A549 (cell line): Measurements from ENCODE around the gene CALHM6. TPM values are rescaled to one million over a fixed set of nuclear protein-coding genes. Genes with fewer than 3 reads are reported as not detected.

ENCODE experiments used
- ATAC-seq, 2 experiments: fragments of 200-7000 bp in 1 of 2; fragments of >200 bp in 1 of 2; cut with Nextera tagmentation in 1 of 2; cut with Tn5 transposase in 1 of 2; 3 replicates each; pipeline versions ENCODE4 v1.8.0 to v1.9.1; 2018 to 2020; ENCODE audit warnings: mild to moderate bottlenecking in 1 of 2, moderate library complexity in 1 of 2
- CTCF ChIA-PET: fragments of 300-600 bp; sonication (Branson Sonifier 250); formaldehyde crosslinking; extraction: SDS; loops from one replicate; lab custom pipeline; 2021; ENCODE audit warnings: antibody characterized with exemption, inconsistent platforms; lab: Yijun Ruan, JAX
- POLR2A ChIA-PET: fragments of 350-600 bp; formaldehyde crosslinking; extraction: SDS; loops from one replicate; lab custom pipeline; 2021; ENCODE audit warnings: antibody characterized with exemption, inconsistent platforms; lab: Yijun Ruan, JAX
- DNase-seq, 2 experiments: peaks; one replicate each; pipeline versions ENCODE4 v3.0.0 to v3.0.0-alpha.2; 2011 to 2016; ENCODE audit warnings: low read depth in 1 of 2, low spot score in 1 of 2
- FAIRE-seq: peaks from 2 replicates; lab custom pipeline; 2011; peaks lifted over from hg19 to GRCh38; lab: Jason Lieb, UNC
- H3K27ac ChIP-seq, 2 experiments: fragments of >200 bp; sonication (Bioruptor Twin); formaldehyde crosslinking; 3 replicates each; pipeline ENCODE4 v1.5.1; 2016 to 2017
- H3K4me1 ChIP-seq: fragments of >200 bp; sonication (Bioruptor Twin); formaldehyde crosslinking; 3 replicates; pipeline ENCODE4 v1.6.1; 2016
- H3K4me2 ChIP-seq: fragments of >200 bp; sonication (Bioruptor Twin); formaldehyde crosslinking; 3 replicates; pipeline ENCODE4 v1.6.1; 2016
- H3K4me3 ChIP-seq: fragments of >200 bp; sonication (Bioruptor Twin); formaldehyde crosslinking; 3 replicates; pipeline ENCODE4 v1.5.1; 2016
- H3K9me3 ChIP-seq: fragments of >200 bp; sonication (Bioruptor Twin); formaldehyde crosslinking; 3 replicates; pipeline ENCODE4 v1.6.1; 2016
- CBX8 ChIP-seq: fragments of 200-600 bp; sonication (generic); IDR thresholded peaks from 2 replicates; pipeline ENCODE4 v1.6.1; 2016
- CEBPB ChIP-seq, 2 experiments: fragments of >200 bp in 1 of 2; sonication (Bioruptor Twin) in 1 of 2; formaldehyde crosslinking in 1 of 2; IDR thresholded peaks; 2 replicates each; pipeline ENCODE4 v1.6.1; 2012 to 2016
- CHD2 ChIP-seq: fragments of 150-350 bp; IDR thresholded peaks from 2 replicates; pipeline ENCODE4 v1.6.1; 2014; ENCODE audit warnings: low read length; ENCODE audit not compliant: partially characterized antibody
- CHD4 ChIP-seq: fragments of 200-600 bp; sonication (generic); IDR thresholded peaks from 2 replicates; pipeline ENCODE4 v1.6.1; 2016; ENCODE audit warnings: antibody characterized with exemption, mild to moderate bottlenecking, borderline replicate concordance
- EP300 ChIP-seq, 2 experiments: fragments of >200 bp; sonication (Bioruptor Twin); formaldehyde crosslinking; IDR thresholded peaks; 2 replicates in 1 of 2; 3 replicates in 1 of 2; pipeline ENCODE4 v1.6.1; 2016 to 2017
- ESRRA ChIP-seq: fragments of 150-350 bp; IDR thresholded peaks from 2 replicates; pipeline ENCODE4 v1.6.1; 2014; ENCODE audit warnings: mild to moderate bottlenecking, low read length, borderline replicate concordance
- FOSL2 ChIP-seq, 2 experiments: fragments of 450-650 bp in 1 of 2; fragments of >200 bp in 1 of 2; sonication (Bioruptor Twin) in 1 of 2; formaldehyde crosslinking; IDR thresholded peaks; 2 replicates each; pipeline versions ENCODE4 v1.5.0 to v1.6.1; 2016 to 2020; ENCODE audit warnings: mild to moderate bottlenecking in 1 of 2, moderate library complexity in 1 of 2
- FOXS1 ChIP-seq: fragments of 250-450 bp; sonication (Bioruptor Pico); IDR thresholded peaks from 2 replicates; pipeline ENCODE4 v1.5.0; 2020; ENCODE audit warnings: mild to moderate bottlenecking, moderate library complexity
- GATA3 ChIP-seq: IDR thresholded peaks from 2 replicates; pipeline ENCODE4 v1.6.1; 2012; ENCODE audit warnings: borderline replicate concordance
- HDAC2 ChIP-seq: fragments of 200-600 bp; sonication (generic); IDR thresholded peaks from 2 replicates; pipeline ENCODE4 v1.6.1; 2016
- HOXA7 ChIP-seq: fragments of 250-450 bp; sonication (Bioruptor Pico); IDR thresholded peaks from 2 replicates; pipeline ENCODE4 v1.5.0; 2020; ENCODE audit warnings: mild to moderate bottlenecking, moderate library complexity
- HOXB13 ChIP-seq: fragments of 250-450 bp; sonication (Bioruptor Pico); IDR thresholded peaks from 2 replicates; pipeline ENCODE4 v1.5.0; 2020; ENCODE audit warnings: low read depth, mild to moderate bottlenecking, moderate library complexity
- HOXB5 ChIP-seq: fragments of 250-450 bp; sonication (Bioruptor Pico); IDR thresholded peaks from 2 replicates; pipeline ENCODE4 v1.5.0; 2020; ENCODE audit warnings: mild to moderate bottlenecking, moderate library complexity
- JUNB ChIP-seq: fragments of >200 bp; sonication (Bioruptor Twin); formaldehyde crosslinking; IDR thresholded peaks from 2 replicates; pipeline ENCODE4 v1.6.1; 2016
- MAFK ChIP-seq: fragments of 450-650 bp; IDR thresholded peaks from 2 replicates; pipeline ENCODE4 v1.6.1; 2014; ENCODE audit not compliant: partially characterized antibody
- MAZ ChIP-seq: fragments of 150-350 bp; IDR thresholded peaks from 2 replicates; pipeline ENCODE4 v1.6.1; 2014; ENCODE audit warnings: antibody characterized with exemption, low read depth, low read length, borderline replicate concordance
- NPAS2 ChIP-seq: fragments of 250-450 bp; sonication (Bioruptor Pico); IDR thresholded peaks from 2 replicates; pipeline ENCODE4 v1.8.0; 2022; ENCODE audit warnings: mild to moderate bottlenecking, moderate library complexity, borderline replicate concordance
- PHF8 ChIP-seq: fragments of 200-600 bp; sonication (generic); IDR thresholded peaks from 2 replicates; pipeline ENCODE4 v1.6.1; 2016; ENCODE audit warnings: low read depth, mild to moderate bottlenecking, antibody characterized with exemption, moderate library complexity, borderline replicate concordance
- POLR2A ChIP-seq: IDR thresholded peaks from 2 replicates; pipeline ENCODE4 v1.6.1; 2012; ENCODE audit warnings: mild to moderate bottlenecking, low read length
- RARB ChIP-seq: fragments of 250-450 bp; sonication (Bioruptor Pico); IDR thresholded peaks from 2 replicates; pipeline ENCODE4 v1.8.0; 2021; ENCODE audit warnings: mild to moderate bottlenecking, moderate library complexity
- RFX5 ChIP-seq: fragments of 450-650 bp; IDR thresholded peaks from 2 replicates; pipeline ENCODE4 v1.7.1; 2014; ENCODE audit warnings: antibody characterized with exemption, mild to moderate bottlenecking, moderate library complexity
- RNF2 ChIP-seq: fragments of 200-600 bp; sonication (generic); IDR thresholded peaks from 2 replicates; pipeline ENCODE4 v1.6.1; 2016; ENCODE audit warnings: low read depth, mild to moderate bottlenecking, antibody characterized with exemption, moderate library complexity, borderline replicate concordance
- ZNF302 ChIP-seq: fragments of 250-450 bp; sonication (Bioruptor Pico); IDR thresholded peaks from 2 replicates; pipeline ENCODE4 v1.9.0; 2021; ENCODE audit warnings: inconsistent platforms, mild to moderate bottlenecking, moderate library complexity
- ZSCAN20 ChIP-seq: fragments of 250-450 bp; sonication (Bioruptor Pico); IDR thresholded peaks from 2 replicates; pipeline ENCODE4 v1.8.0; 2022; ENCODE audit warnings: mild to moderate bottlenecking, moderate library complexity
- WGBS: methylation state at CpG from one replicate; pipeline ENCODE4 v1.1.6; 2017; ENCODE audit errors: missing lambda C conversion rate; 5-methylcytosine and 5-hydroxymethylcytosine counted together
- polyA plus RNA-seq, 4 experiments: library from polyadenylated mRNA; depleted of rRNA in 3 of 4; stranded (reverse); fragments of >200 nt; fragmentation: RNase III in 1 of 4; extraction: RNeasy Plus Mini Kit Qiagen cat#74134 plus additional on column Dnase treatment in 1 of 4; gene quantifications; 2 replicates in 3 of 4; 3 replicates in 1 of 4; pipeline ENCODE4 v1.2.3, GENCODE V29; 2011 to 2017
- TF ChIP-seq, protein P1 (sequence below): fragments of 450-650 bp; IDR thresholded peaks from 2 replicates; pipeline ENCODE4 v1.6.1; 2014; ENCODE audit warnings: antibody characterized with exemption
- TF ChIP-seq, protein P2 (sequence below): fragments of 200-600 bp; sonication (generic); IDR thresholded peaks from 2 replicates; pipeline ENCODE4 v1.6.1; 2016; ENCODE audit warnings: antibody characterized with exemption, mild to moderate bottlenecking, moderate library complexity
- TF ChIP-seq, protein P3 (sequence below): fragments of 250-450 bp; sonication (Bioruptor Pico); IDR thresholded peaks from 2 replicates; pipeline ENCODE4 v1.5.0; 2020; ENCODE audit warnings: low read depth, mild to moderate bottlenecking, moderate library complexity
- TF ChIP-seq, protein P4 (sequence below): fragments of >200 bp; sonication (Bioruptor Twin); formaldehyde crosslinking; IDR thresholded peaks from 2 replicates; pipeline ENCODE4 v1.6.1; 2016

The CALHM6 gene
- polyA plus RNA-seq, 2 of the 4 experiments (the other 2 are of a cell fraction), result 0.31 TPM; not detected in 1

- ChIA-PET POLR2A (no interaction called here), CTCF (no interaction called here)
- FAIRE-seq (no peak), DNase-seq (no peak), ATAC-seq (no peak)
- Histone ChIP-seq H3K27ac (no peak overlapping the region), H3K4me2 (no peak overlapping the region), H3K4me1 (no peaks in the 10 kb centered on the region), H3K9me3 (no peaks in the 10 kb centered on the region), H3K4me3 (no peak overlapping the region)
- WGBS, result 78% methylated on average over 3 of the region's 3 CpGs
- TF ChIP-seq ZSCAN20 (CRISPR knock-in tag), result no peak
- no peak for TF ChIP-seq HOXB5 (CRISPR knock-in tag)
- TF ChIP-seq, protein P1, sequence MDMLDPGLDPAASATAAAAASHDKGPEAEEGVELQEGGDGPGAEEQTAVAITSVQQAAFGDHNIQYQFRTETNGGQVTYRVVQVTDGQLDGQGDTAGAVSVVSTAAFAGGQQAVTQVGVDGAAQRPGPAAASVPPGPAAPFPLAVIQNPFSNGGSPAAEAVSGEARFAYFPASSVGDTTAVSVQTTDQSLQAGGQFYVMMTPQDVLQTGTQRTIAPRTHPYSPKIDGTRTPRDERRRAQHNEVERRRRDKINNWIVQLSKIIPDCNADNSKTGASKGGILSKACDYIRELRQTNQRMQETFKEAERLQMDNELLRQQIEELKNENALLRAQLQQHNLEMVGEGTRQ, result no peak
- TF ChIP-seq, protein P2, sequence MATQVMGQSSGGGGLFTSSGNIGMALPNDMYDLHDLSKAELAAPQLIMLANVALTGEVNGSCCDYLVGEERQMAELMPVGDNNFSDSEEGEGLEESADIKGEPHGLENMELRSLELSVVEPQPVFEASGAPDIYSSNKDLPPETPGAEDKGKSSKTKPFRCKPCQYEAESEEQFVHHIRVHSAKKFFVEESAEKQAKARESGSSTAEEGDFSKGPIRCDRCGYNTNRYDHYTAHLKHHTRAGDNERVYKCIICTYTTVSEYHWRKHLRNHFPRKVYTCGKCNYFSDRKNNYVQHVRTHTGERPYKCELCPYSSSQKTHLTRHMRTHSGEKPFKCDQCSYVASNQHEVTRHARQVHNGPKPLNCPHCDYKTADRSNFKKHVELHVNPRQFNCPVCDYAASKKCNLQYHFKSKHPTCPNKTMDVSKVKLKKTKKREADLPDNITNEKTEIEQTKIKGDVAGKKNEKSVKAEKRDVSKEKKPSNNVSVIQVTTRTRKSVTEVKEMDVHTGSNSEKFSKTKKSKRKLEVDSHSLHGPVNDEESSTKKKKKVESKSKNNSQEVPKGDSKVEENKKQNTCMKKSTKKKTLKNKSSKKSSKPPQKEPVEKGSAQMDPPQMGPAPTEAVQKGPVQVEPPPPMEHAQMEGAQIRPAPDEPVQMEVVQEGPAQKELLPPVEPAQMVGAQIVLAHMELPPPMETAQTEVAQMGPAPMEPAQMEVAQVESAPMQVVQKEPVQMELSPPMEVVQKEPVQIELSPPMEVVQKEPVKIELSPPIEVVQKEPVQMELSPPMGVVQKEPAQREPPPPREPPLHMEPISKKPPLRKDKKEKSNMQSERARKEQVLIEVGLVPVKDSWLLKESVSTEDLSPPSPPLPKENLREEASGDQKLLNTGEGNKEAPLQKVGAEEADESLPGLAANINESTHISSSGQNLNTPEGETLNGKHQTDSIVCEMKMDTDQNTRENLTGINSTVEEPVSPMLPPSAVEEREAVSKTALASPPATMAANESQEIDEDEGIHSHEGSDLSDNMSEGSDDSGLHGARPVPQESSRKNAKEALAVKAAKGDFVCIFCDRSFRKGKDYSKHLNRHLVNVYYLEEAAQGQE, result no peak
- TF ChIP-seq PHF8, result no peak
- no peak for TF ChIP-seq HDAC2
- no peak for TF ChIP-seq ESRRA
- TF ChIP-seq MAFK, result no peak
- TF ChIP-seq POLR2A, result no peak
- TF ChIP-seq CBX8, result no peak
- no peak for TF ChIP-seq FOXS1 (CRISPR knock-in tag)
- TF ChIP-seq HOXA7 (CRISPR knock-in tag), result no peak
- TF ChIP-seq FOSL2 (IDR thresholded peaks at IDR 0.05), result no peak
- no peak for TF ChIP-seq FOSL2 (CRISPR knock-in tag; IDR thresholded peaks at IDR 0.05)
Measured at GRCh38 chr6:116456106-116456505, 5.1 kb upstream of the CALHM6 start.

DNA sequence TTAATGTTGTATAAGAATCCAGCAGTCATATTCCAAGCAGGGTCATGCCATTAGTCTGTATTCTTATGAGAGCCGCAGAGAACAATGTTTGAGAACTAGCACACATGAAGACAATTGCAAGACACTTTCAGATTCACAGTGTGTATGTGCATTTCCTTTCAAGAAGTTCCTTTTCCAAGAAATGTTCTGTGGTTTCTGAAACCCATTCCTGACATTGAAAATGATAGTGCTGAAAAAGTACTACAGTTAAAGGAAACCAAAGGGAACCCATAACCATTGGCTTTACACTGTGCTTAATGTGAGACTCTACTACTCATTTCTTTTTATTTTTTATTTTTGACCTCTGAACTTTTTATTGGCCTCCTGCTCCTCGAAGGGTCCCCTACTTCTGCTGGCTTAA, 4.2 kb upstream of the CALHM6 start:
- WGBS, result 46% methylated on average over 2 of the region's 2 CpGs
- Histone ChIP-seq H3K4me2 (no peak overlapping the region), H3K4me1 (no peaks in the 10 kb centered on the region), H3K4me3 (no peak overlapping the region), H3K27ac (no peak overlapping the region), H3K9me3 (no peaks in the 10 kb centered on the region)
- CTCF ChIA-PET, result interaction anchor here (1.0 to 1.1 kb wide), 2 partner anchors 35 to 169 kb away, joined by 3 to 4 read pairs; no protein-coding TSS in a partner anchor
- POLR2A ChIA-PET, result no interaction called here
- no peak for TF ChIP-seq HOXA7 (CRISPR knock-in tag)
- FAIRE-seq (no peak), ATAC-seq (no peak), DNase-seq (no peak)

GRCh38 chr6:116458264-116458663, 2.9 kb upstream of the CALHM6 start:
- TF ChIP-seq, protein P3, sequence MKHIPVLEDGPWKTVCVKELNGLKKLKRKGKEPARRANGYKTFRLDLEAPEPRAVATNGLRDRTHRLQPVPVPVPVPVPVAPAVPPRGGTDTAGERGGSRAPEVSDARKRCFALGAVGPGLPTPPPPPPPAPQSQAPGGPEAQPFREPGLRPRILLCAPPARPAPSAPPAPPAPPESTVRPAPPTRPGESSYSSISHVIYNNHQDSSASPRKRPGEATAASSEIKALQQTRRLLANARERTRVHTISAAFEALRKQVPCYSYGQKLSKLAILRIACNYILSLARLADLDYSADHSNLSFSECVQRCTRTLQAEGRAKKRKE, result no peak
- TF ChIP-seq HOXA7 (CRISPR knock-in tag), result no peak
- no peak for TF ChIP-seq JUNB
- TF ChIP-seq CEBPB (IDR thresholded peaks at IDR 0.05), result no peak
- no peak for TF ChIP-seq MAZ
- TF ChIP-seq RARB (CRISPR knock-in tag), result no peak
- no peak for TF ChIP-seq CHD2
- TF ChIP-seq NPAS2, result no peak
- TF ChIP-seq, protein P4, sequence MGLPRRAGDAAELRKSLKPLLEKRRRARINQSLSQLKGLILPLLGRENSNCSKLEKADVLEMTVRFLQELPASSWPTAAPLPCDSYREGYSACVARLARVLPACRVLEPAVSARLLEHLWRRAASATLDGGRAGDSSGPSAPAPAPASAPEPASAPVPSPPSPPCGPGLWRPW, result no peak
- no peak for TF ChIP-seq HOXB13 (CRISPR knock-in tag)
- no peak for TF ChIP-seq POLR2A
- no peak for TF ChIP-seq RFX5
- TF ChIP-seq ZNF302 (CRISPR knock-in tag), result no peak
- TF ChIP-seq HOXB5 (CRISPR knock-in tag), result no peak
- no peak for TF ChIP-seq HDAC2
- TF ChIP-seq EP300 (IDR thresholded peaks at IDR 0.05), result no peak
- TF ChIP-seq RNF2, result no peak
- TF ChIP-seq GATA3, result no peak
- no peak for TF ChIP-seq CHD4
- no peak overlapping the region for H3K4me2 ChIP-seq
- no peaks in the 10 kb centered on the region for H3K4me1 ChIP-seq
- H3K27ac ChIP-seq, result no peak overlapping the region
- POLR2A ChIA-PET, result no interaction called here
- no peak overlapping the region for H3K4me3 ChIP-seq
- CTCF ChIA-PET, result interaction anchor here (0.9 kb wide), 1 partner anchor 19 kb away, joined by 4 read pairs; no protein-coding TSS in a partner anchor
- no peak for FAIRE-seq
- no peak for ATAC-seq
- no peak for DNase-seq
- H3K9me3 ChIP-seq, result no peaks in the 10 kb centered on the region
- WGBS, result 36% methylated on average over 7 of the region's 9 CpGs
